Islet precursor cell (in vitro differentiated cells): Measurements from ENCODE around the gene CACNG8.
A peak's percentile ranks its signal among the peaks of the same experiment; 100 is the strongest.
"Not testable (repeated sequence)": the region's sequence is repeated elsewhere in the genome, so short reads cannot be mapped to it uniquely, and the experiment has no call there.

Source experiments
- DNase-seq: peaks from one replicate; pipeline ENCODE4 v3.0.0-alpha.2; 2018

The CACNG8 gene

GRCh38 chr19:53962887-53963431 is at the start of gene CACNG8:
Gene CACNG8 (plus strand): TSS chr19:53962937.
- no peak for DNase-seq

GRCh38 chr19:53915000-53915399 is 47.7 kb upstream of the CACNG8 start:
- peak; percentile 28 for DNase-seq

DNA sequence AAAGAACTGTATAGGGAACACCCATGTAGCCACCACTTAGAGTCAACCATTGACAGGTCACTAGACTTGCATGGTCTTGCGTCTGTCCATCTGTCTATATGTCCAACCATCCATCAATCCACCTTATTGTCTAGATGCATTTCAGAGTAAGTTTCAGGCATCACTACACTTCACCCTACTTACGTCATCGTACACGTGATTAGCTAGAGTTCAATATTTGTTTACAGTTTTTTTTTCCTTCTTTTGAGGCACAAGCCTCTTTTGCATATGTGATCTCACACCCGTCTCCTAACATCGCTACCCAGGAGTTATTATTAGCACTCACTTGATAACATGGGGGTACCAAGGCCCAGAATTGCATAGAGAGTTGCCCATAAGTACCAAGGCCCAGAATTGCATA is 46.7 kb upstream of the CACNG8 start:
- no peak for DNase-seq

- peak; percentile 27 for DNase-seq
Observed at GRCh38 chr19:53917356-53917755, 45.4 kb upstream of the CACNG8 start.

DNA sequence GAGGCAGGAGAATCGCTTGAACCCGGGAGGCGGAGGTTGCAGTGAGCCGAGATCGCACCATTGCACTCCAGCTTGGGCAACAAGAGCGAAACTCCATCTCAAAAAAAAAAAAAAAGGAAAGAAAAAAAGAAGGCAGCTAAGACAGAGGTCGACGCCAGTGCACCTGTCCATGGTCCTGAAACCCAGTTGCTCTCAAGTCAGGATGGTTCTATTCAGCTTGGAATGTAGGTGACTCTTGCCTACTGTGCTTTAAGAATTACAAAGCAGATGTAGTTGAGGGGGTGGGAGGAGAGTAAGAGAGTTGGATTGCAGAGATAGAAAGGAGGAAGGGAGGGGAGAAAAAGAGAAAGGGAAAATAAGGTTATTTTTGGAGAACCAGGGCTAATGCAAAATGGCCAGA is 35.0 kb upstream of the CACNG8 start:
- DNase-seq, result peak; percentile 76

DNA sequence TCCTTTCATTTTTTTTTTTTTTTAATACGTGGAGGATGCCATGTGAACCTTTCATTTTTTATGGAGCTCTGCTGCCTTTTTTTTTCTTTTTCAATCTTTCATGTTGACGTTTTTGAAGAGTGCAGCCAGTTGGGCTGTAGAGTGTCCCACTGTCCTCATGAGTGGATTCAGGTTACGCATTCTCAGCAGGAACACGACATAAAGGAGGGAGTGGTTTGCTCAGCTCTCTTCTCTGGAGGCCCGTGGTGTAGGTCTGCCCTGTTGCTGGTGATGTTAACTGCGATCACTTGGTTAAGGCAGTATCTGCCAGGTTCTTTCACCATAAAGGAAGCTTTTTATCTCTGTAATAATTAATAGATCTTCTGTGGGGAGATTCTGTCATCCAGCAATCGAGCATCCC is 26.7 kb upstream of the CACNG8 start:
- DNase-seq, result no peak

GRCh38 chr19:53942001-53942786 is 20.5 kb upstream of the CACNG8 start:
- DNase-seq, result peak; percentile 90

GRCh38 chr19:53944416-53944815 is 18.3 kb upstream of the CACNG8 start:
- no peak for DNase-seq

GRCh38 chr19:53944933-53945332 is 17.8 kb upstream of the CACNG8 start:
- DNase-seq, result no peak

GRCh38 chr19:53945441-53945840 is 17.3 kb upstream of the CACNG8 start:
- peak; percentile 79 for DNase-seq

DNA sequence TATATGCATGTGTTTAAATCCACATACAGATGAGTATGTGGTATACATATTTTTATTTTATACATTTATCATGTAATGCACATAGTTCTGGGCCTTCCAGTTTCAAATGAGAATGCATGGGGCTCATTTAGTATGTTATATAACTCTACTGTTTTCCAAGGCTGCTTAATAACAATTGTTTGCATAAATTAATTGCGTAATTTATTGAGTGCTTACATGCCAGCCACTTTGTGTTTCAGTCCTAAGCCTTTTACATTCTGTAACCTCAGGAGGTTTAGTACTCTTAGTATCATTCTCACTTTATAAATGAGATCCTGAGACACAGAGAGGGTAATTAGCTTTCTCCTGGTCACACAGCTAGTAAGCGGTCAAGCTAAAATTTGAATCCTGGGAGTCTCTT is 16.7 kb upstream of the CACNG8 start:
- no peak for DNase-seq

- DNase-seq, result peak; percentile 74
Observed at GRCh38 chr19:53947624-53948023, 15.1 kb upstream of the CACNG8 start.

- not testable (repeated sequence) for DNase-seq
Observed at GRCh38 chr19:53948611-53949010, 14.1 kb upstream of the CACNG8 start.

DNA sequence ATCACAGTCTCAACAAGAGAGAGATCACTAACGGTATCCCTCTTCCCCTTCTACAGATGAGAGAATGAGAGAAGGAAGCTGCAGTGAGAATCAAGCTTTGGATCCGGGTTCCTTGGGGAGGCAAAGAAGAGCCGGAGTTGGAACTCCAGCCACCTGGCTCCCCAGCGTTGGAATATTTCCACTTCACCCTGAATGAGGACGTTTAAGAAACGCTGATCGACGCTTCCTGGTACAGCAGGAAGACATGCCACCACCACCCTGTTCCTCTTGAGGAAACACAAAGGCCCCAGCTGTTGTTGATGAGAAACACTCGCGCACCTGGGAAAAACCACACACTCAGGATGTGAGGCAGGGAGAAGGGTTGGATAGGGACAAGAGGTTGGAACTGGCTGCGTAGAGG is 11.3 kb upstream of the CACNG8 start:
- no peak for DNase-seq

DNA sequence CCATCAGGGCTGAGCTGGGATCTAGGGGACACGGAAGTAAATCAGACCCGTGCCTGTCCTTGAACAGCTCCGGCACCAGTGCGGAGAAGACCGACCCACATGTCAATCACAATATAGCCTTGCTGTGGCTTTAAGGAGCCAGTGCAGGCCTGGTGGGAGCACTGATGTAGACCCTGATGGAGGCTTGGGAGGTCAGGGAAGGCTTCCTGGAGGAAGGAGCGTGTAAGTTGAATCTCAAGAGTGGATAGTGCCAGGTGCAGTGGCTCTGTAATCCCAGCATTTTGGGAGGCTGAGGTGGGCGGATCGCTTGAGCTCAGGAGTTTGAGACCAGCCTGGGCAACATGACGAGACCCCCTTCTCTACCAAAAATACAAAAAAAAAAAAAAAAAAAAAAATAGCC is 10.8 kb upstream of the CACNG8 start:
- no peak for DNase-seq

DNA sequence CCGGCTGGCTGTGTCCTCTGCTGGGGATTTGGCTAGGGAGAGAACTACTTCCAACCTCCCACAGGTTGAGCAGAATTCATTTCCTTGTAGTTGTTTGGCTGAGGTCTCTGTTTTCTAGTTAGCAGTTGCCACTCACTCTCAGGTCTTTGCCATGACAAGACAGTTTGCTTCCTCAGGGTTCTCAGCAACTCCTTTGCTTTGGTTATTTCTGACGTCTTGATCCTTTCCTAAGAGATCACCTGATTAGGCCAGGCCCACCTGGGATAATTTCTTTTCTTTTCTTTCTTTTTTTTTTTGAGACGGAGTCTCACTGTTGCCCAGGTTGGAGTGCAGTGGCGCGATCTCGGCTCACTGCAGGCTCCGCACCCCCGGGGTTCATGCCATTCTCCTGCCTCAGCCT is 9.4 kb upstream of the CACNG8 start:
- DNase-seq, result no peak

DNA sequence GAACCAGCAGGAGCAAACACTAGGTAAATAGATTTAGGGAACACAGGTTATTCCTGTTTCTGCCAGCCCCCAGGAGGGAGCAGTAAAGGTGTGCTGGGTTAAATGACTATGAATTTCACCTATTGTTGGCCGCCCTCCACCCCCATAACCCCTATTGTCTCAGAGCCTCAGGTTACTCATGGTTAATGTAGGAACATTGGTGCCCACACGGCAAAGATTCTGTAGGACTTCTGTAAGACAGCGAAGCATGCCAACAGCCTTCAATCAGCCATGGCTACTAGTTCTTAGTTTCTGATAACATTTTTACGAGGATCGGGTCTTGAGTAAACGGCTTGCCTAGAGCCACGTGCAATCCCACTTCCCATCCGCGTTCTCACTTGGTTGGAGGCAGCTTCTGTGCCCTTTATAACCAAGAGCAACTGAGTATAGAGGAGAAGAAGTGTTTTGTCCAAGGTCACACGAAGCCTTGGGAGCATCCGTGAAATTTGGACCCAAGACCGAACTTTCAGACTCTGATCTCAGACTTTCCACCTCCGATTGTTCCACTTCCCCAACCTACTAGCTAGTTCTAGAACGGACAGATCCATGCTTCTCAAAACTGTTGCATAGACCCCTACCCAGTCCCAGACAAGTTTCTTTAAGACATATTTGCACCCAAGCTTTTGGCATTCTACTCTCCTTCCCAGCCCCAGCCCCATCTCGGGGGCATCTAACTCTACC is 5.1 kb upstream of the CACNG8 start:
- no peak for DNase-seq

- DNase-seq, result no peak
Observed at GRCh38 chr19:53958168-53958571, 4.6 kb upstream of the CACNG8 start.

- no peak for DNase-seq
Observed at GRCh38 chr19:53958823-53959757, 3.6 kb upstream of the CACNG8 start.

GRCh38 chr19:53960187-53960586 is 2.5 kb upstream of the CACNG8 start:
- no peak for DNase-seq

GRCh38 chr19:53960886-53961285 is 1.9 kb upstream of the CACNG8 start:
- DNase-seq, result no peak

DNA sequence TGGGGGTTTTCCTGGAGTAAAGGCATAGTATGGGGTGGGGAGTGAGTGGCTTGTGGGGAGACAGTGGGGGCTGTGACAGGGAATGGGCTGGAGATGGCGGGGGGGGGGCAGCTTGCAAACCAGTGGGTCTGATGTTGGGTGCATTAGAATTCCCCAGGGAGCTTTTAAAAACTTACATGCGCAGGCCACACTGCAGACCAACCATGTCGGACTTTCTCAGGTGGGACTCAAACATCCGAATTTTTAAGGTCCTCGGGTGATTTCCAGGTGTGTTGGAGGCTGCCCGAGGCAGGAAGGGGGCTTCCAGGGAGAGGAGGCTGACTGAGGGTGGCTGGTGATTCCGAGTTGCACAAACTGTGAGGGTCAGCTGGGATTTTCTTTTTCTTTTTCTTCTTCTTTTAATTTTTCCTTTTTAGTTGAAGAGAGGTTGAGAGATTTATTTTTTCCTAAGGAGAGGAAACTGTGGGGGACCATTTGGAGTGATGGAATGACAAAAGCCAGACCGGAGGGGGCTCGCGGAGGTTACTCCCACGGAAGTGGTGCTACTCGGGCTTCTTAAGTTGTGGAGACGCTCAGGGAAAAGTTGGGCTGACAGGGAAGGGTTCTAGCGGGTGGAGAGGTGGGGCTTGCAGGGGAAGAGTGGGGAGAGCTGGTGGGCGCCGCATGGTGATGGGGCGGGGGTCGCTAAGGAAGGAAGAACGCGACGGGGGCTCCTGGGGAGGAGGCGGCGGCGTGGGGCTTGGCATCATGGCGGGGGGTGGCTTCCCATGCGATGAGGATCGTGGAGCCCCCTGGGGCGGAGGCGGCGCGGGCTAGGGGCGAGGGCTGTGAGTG is 997 bp upstream of the CACNG8 start:
- DNase-seq, result no peak
